MM.1S (cell line): ENCODE results near the gene TRMT10A.

Experiments used
- DNase-seq: peaks from one replicate; pipeline ENCODE4 v3.0.0-alpha.2; 2015
- H2AFZ ChIP-seq: fragments of 300-600 bp; sonication (generic); 2 replicates; pipeline ENCODE4 v1.6.0; 2016; ENCODE audit warnings: antibody characterized with exemption, low read length
- H3F3A ChIP-seq: fragments of 300-600 bp; sonication (generic); 2 replicates; pipeline ENCODE4 v1.6.1; 2016; ENCODE audit warnings: mild to moderate bottlenecking, antibody characterized with exemption, low read length, moderate library complexity, mixed read lengths; ENCODE audit not compliant: insufficient read depth
- H3K27ac ChIP-seq: fragments of 300-600 bp; sonication (generic); 2 replicates; pipeline ENCODE4 v1.5.1; 2016; ENCODE audit warnings: mild to moderate bottlenecking, low read length
- H3K27me3 ChIP-seq: fragments of 300-600 bp; sonication (generic); replicated peaks from 2 replicates; pipeline ENCODE4 v1.6.0; 2016; ENCODE audit warnings: low read length; ENCODE audit not compliant: insufficient read depth
- H3K36me3 ChIP-seq: fragments of 300-600 bp; sonication (generic); replicated peaks from 2 replicates; pipeline ENCODE4 v1.6.1; 2016; ENCODE audit warnings: mild to moderate bottlenecking, low read length, mixed read lengths; ENCODE audit not compliant: insufficient read depth
- H3K4me1 ChIP-seq: fragments of 300-600 bp; sonication (generic); 2 replicates; pipeline ENCODE4 v1.6.1; 2016; ENCODE audit warnings: low read length, mixed read lengths
- H3K4me2 ChIP-seq: fragments of 300-600 bp; sonication (generic); 2 replicates; pipeline ENCODE4 v1.6.0; 2016; ENCODE audit warnings: low read depth, low read length
- H3K4me3 ChIP-seq: fragments of 300-600 bp; sonication (generic); 2 replicates; pipeline ENCODE4 v1.5.1; 2016; ENCODE audit warnings: low read length, mixed read lengths
- H3K79me2 ChIP-seq: fragments of 300-600 bp; sonication (generic); 2 replicates; pipeline ENCODE4 v1.6.1; 2016; ENCODE audit warnings: mixed run types, low read length, mixed read lengths
- H3K9ac ChIP-seq: fragments of 300-600 bp; sonication (generic); 2 replicates; pipeline ENCODE4 v1.6.1; 2016; ENCODE audit warnings: low read length, mixed read lengths
- H3K9me2 ChIP-seq: fragments of 300-600 bp; sonication (generic); replicated peaks from 2 replicates; pipeline ENCODE4 v1.6.1; 2016; ENCODE audit warnings: mild to moderate bottlenecking, low read length, mixed read lengths; ENCODE audit not compliant: insufficient read depth
- H3K9me3 ChIP-seq: fragments of 300-600 bp; sonication (generic); replicated peaks from 2 replicates; pipeline ENCODE4 v1.6.1; 2016; ENCODE audit warnings: mild to moderate bottlenecking, low read length, mixed read lengths; ENCODE audit not compliant: insufficient read depth
- H4K20me1 ChIP-seq: fragments of 300-600 bp; sonication (generic); 2 replicates; pipeline ENCODE4 v1.6.1; 2016; ENCODE audit warnings: mild to moderate bottlenecking, low read length, moderate library complexity, mixed read lengths; ENCODE audit not compliant: insufficient read depth
- CTCF ChIP-seq: fragments of 300-600 bp; sonication (generic); IDR thresholded peaks from 2 replicates; pipeline ENCODE4 v1.5.1; 2016; ENCODE audit warnings: antibody characterized with exemption, low read length, mixed read lengths
- EZH2 ChIP-seq: fragments of 300-600 bp; sonication (generic); optimal IDR thresholded peaks from 2 replicates; pipeline ENCODE3; 2017; ENCODE audit warnings: low read depth, mild to moderate bottlenecking, antibody characterized with exemption, low read length, mixed read lengths
- EZH2phosphoT487 ChIP-seq: fragments of 300-600 bp; sonication (generic); IDR thresholded peaks from 2 replicates; pipeline ENCODE4 v1.6.1; 2018; ENCODE audit warnings: antibody characterized with exemption, low read length

TRMT10A gene

GRCh38 chr4:99610605-99611175 is 46.9 kb upstream of the TRMT10A start:
- Histone ChIP-seq H3K4me3 (no peak overlapping the region), H3K36me3 (no peaks in the 10 kb centered on the region), H3K4me1 (no peaks in the 10 kb centered on the region), H2AFZ (no peak overlapping the region), H3K9me2 (no peaks in the 10 kb centered on the region), H3K4me2 (no peak overlapping the region), H3K27me3 (no peaks in the 10 kb centered on the region), H4K20me1 (no peaks in the 10 kb centered on the region), H3F3A (no peaks in the 10 kb centered on the region), H3K9ac (no peak overlapping the region), H3K9me3 (no peaks in the 10 kb centered on the region), H3K79me2 (no peaks in the 10 kb centered on the region), H3K27ac (no peak overlapping the region)
- no peak for TF ChIP-seq EZH2phosphoT487
- TF ChIP-seq CTCF: no peak
- TF ChIP-seq EZH2: no peak
- DNase-seq: no peak

- H2AFZ ChIP-seq: no peak overlapping the region
Measured at GRCh38 chr4:99608417-99608816, 44.6 kb upstream of the TRMT10A start.

GRCh38 chr4:99606716-99607115 is 42.9 kb upstream of the TRMT10A start:
- H3K27ac ChIP-seq: no peak overlapping the region
- no peak overlapping the region for H3K9ac ChIP-seq
- no peak for DNase-seq
- 0 out of 2 replicates have a peak, but pooled peaks cover 5% of the 10 kb centered on the region for H3F3A ChIP-seq
- no peaks in the 10 kb centered on the region for H3K27me3 ChIP-seq
- no peaks in the 10 kb centered on the region for H3K79me2 ChIP-seq
- H3K4me1 ChIP-seq: peaks cover 23% of the 10 kb centered on the region
- no peak overlapping the region for H3K4me3 ChIP-seq
- H3K36me3 ChIP-seq: no peaks in the 10 kb centered on the region
- H3K9me3 ChIP-seq: no peaks in the 10 kb centered on the region
- no peaks in the 10 kb centered on the region for H3K9me2 ChIP-seq
- no peak overlapping the region for H3K4me2 ChIP-seq
- no peaks in the 10 kb centered on the region for H4K20me1 ChIP-seq
- H2AFZ ChIP-seq: no peak overlapping the region
- no peak for TF ChIP-seq CTCF
- no peak for TF ChIP-seq EZH2
- TF ChIP-seq EZH2phosphoT487: no peak

More at GRCh38 chr4:99608417-99608816, 44.6 kb upstream of the TRMT10A start:
- no peak for DNase-seq
- Histone ChIP-seq H3K9ac (no peak overlapping the region), H3K36me3 (no peaks in the 10 kb centered on the region), H4K20me1 (no peaks in the 10 kb centered on the region), H3K4me3 (no peak overlapping the region), H3K4me1 (peaks cover 6% of the 10 kb centered on the region), H3F3A (no peaks in the 10 kb centered on the region), H3K4me2 (no peak overlapping the region), H3K9me3 (no peaks in the 10 kb centered on the region), H3K27me3 (no peaks in the 10 kb centered on the region), H3K79me2 (no peaks in the 10 kb centered on the region), H3K27ac (no peak overlapping the region), H3K9me2 (no peaks in the 10 kb centered on the region)
- no peak for TF ChIP-seq EZH2
- no peak for TF ChIP-seq CTCF
- no peak for TF ChIP-seq EZH2phosphoT487
